HL-60/S4 (cell line): ENCODE measurements around the gene ZNF283.
"Not testable (repeated sequence)": the region's sequence is repeated elsewhere in the genome, so short reads cannot be mapped to it uniquely, and the experiment has no call there.

Experiments
- in situ Hi-C: fragments of 300-500 bp; cut with MboI; formaldehyde crosslinking; loops from 2 replicates; pipeline ENCODE4 v1.14.3; 2022; ENCODE audit warnings: low sequenced_read_pairs

The ZNF283 gene

GRCh38 chr19:43842007-43842406 is 14.9 kb downstream of the ZNF283 start:
- in situ Hi-C loops, result no loop called here

GRCh38 chr19:43847246-43847645 is 20.1 kb downstream of the ZNF283 start:
- in situ Hi-C loops, result no loop called here

DNA sequence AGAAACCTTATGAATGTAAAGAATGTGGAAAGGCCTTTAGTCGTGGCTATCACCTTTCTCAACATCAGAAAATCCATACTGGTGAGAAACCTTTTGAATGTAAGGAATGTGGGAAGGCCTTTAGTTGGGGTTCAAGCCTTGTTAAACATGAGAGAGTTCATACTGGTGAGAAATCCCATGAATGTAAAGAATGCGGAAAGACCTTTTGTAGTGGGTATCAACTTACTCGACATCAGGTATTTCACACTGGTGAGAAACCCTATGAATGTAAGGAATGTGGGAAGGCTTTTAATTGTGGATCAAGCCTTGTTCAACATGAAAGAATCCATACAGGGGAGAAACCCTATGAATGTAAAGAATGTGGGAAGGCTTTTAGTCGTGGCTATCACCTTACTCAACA is 20.8 kb downstream of the ZNF283 start:
- in situ Hi-C loops, result no loop called here

DNA sequence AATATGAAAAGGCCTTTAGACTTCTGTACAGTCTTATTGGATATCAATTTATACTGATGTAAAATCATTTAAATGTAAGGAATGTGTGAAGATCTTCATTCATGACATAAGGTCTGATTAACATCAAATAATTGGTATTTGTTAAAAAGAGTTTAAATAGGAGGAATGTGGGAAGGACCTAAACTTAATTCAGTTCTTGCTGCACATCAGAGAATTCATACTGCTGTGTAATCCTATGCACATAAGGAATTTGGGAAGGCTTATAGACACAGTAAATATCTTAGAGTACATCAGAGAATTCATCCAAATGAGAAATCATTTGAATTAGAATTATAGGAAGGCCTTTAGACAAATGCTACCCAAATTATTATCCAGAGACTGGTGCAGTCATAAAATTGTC is 21.7 kb downstream of the ZNF283 start:
- in situ Hi-C loops, result no loop called here

DNA sequence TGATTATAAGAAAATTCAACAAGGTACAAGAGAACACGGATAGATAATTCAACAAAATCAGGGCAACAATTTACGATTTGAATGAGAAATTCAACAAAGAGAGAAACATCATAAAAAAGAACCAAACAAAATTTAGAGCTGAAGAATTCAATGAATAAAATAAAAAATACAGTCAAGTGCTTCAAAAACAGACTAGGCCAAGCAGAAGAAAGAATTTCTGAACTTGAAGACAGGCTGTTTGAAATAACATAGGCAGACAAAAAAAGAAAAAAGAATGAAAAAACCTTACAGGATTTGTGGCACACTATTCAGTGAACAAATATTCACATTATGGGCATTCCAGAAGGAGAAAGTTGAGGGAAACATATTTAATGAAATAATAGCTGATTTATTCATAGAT is 31.1 kb downstream of the ZNF283 start:
- in situ Hi-C loops, result no loop called here

DNA sequence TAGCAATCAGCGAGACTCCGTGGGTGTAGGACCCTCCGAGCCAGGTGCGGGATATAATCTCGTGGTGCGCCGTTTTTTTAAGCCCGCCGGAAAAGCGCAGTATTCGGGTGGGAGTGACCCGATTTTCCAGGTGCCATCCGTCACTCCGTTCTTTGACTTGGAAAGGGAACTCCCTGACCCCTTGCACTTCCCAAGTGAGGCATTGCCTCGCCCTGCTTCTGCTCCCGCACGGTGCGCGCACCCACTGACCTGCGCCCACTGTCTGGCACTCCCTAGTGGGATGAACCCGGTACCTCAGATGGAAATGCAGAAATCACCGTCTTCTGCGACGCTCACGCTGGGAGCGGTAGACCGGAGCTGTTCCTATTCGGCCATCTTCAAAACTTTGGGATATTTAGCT is 39.8 kb downstream of the ZNF283 start:
- in situ Hi-C loops, result not testable (repeated sequence)

- in situ Hi-C loops, result no loop called here
Observed at GRCh38 chr19:43872547-43873336, 45.6 kb downstream of the ZNF283 start.

DNA sequence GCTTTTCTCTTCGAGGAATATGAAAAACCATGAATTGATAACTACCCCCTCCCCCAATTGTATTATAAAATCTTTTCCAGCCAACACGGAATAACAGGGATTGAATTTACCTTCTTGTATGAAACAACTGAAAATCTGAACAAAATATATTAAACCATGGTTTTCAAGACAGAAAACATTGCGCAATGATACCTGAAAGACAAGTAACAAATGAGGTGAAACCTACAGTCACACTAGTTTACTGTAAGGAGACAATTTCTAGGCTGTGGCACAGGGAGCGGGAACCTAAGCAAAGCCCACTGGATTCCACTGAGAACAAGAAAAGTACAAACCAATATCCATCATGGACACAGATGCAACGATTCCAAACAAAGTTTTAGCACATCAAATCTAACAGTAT is 53.4 kb downstream of the ZNF283 start:
- in situ Hi-C loops, result no loop called here

- in situ Hi-C loops, result no loop called here
Observed at GRCh38 chr19:43883864-43884263, 56.7 kb downstream of the ZNF283 start, which contains the start of gene ZNF404. ZNF404 (minus strand) TSS chr19:43883964.

DNA sequence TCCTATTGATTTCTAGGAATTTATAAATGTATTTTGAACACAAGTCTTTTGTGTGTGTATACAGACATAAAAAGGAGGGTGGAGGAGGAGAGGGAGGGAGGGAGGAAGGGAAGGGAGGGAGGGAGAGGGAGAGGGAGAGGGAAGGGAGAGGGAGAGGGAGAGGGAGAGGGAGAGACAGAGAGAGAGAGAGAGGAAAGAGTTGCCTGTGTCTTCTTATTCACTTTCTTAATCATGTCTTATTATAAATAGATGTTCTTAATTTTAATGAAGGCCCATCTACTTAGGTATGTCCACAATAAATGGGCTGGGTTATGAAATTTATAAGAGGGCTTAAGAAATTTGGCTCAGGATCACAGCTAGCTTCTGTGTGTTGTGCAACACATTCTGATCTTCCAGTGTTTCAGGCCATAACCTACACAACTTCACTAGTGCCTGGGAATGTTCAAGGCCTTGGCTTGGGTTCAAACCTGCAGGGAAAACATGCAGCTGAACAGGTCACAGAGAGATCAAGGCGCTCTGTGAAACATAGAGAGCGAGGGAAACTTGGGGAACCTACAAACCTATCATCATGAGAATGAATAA is 68.7 kb downstream of the ZNF283 start:
- in situ Hi-C loops, result no loop called here
